Stimulated activated naive CD4-positive, alpha-beta T cell treated with Interleukin-2 at 50 U/mL for 16 hours (primary cell): ENCODE results near the gene TAOK1.
A peak's percentile ranks its signal among the peaks of the same experiment; 100 is the strongest.
"Not testable (repeated sequence)": the region's sequence is repeated elsewhere in the genome, so short reads cannot be mapped to it uniquely, and the experiment has no call there.

Experiments used
- DNase-seq: peaks from one replicate; lab custom pipeline; 2025; lab: John Stamatoyannopoulos, UW

TAOK1 gene

DNA sequence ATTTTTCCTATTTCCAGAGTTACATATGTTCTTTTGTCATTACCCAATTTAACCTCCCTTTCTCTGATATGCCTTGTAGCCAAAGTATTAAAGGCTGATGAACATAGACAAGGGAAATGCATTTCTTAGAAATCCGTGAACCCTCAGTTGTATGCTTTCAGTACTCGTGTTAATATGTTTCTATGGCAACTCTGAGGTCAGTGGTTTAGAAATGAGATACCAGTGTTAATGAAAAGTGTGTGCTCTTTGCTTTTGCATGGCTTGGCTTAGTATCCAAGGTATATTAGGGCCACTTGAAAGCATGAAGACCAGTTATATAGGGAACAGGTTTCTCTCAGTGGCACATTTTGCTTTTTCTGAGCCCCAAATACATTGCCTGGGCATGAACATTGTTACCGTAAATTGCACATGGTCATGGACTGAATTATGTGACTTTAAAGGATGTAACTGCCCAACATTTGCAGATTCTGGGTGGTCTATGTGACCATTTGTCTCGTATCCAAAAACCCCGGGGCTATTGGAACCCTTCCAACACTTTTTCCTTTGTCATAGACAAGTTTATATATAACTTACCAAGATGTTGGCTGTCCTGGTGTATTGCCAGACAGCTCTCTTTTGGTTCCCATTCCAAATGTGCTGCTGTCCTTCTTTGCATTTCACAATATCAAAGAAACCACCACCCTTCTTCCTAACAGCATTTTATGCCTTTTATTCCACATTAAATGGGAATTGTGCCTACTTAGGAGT is 159.2 kb downstream of the TAOK1 start:
- DNase-seq: no peak

DNA sequence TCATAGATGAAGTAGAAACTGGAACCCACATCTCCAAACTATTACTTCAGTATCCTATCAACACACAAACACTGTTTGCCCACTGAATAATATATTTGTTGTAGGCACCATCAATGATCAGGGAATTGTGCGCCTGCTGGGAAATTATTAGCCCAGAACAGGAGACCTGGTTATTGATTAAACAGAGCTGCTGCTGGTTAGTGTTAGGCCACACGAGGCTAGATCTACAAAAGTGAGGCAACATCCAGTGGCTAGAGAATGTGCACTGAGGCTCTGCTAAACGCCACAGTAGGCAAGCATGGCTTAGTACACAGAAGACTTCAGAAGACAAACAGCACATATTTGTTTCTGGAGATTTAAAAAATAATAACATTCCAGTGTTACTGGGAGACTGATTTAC is 165.7 kb downstream of the TAOK1 start:
- DNase-seq: no peak

DNA sequence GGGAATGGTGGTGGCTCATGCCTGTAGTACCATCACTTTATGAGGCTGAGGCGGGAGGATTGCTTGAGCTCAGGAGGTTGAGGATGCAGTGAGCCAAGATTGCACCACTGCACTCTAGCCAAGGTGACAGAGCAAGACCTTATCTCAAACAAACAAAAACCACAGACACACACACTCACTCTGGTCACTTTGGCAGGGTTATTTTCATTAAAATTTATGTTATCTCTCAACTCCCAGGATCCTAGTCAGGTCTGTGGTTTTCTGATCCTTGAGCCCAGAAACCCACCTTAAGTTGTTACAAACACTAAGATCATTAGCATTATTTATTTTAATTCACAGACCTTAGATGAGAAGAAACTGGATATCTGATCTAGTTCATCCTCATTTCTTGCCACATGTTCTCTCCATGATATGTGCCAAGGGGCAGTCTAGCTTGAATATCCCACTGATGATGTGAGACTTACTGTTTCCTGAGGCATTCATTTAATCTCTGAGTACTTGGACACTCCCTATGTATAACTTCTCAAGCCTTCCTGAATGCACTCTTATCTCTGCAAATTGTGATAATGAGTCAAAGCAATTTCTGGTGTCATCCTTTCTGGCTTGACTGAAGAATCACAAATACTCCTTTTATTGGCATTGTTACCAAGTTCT is 167.0 kb downstream of the TAOK1 start:
- no peak for DNase-seq

DNA sequence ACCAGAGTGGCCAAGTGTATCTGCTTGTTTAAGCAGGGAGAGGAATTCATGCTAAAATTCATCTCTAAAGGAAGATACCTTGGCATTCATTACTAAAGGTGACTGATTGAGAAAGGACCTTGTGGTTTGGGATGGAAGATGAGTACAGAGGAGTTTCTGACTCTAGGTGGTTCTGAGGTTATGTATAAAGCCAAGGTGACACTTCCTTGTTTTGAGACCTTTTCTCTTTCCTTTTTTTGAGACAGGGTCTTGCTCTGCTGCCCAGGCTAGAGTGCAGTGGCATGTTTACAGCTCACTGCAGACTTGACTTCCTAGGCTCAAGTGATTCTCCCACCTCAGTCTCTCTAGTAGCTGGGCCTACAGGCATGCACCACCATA is 167.6 kb downstream of the TAOK1 start:
- no peak for DNase-seq

DNA sequence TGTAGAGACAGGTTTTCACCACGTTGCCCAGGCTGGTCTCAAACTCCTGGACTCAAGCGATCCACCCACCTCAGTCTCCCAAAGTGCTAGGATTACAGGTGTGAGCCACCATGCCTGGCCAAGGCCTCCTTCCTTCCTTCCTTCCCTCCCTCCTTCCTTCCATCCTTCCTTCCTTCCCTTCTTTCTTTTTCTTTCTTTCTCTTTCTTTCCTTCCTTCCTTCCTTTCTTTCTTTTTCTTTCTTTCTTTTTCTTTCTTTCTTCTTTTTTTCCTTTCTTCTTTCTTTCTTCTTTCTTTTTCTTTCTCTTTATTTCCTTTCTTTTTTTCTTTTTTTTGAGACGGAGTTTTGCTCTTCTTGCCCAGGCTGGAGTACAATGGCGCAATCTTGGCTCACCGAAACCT is 168.0 kb downstream of the TAOK1 start:
- not testable (repeated sequence) for DNase-seq

DNA sequence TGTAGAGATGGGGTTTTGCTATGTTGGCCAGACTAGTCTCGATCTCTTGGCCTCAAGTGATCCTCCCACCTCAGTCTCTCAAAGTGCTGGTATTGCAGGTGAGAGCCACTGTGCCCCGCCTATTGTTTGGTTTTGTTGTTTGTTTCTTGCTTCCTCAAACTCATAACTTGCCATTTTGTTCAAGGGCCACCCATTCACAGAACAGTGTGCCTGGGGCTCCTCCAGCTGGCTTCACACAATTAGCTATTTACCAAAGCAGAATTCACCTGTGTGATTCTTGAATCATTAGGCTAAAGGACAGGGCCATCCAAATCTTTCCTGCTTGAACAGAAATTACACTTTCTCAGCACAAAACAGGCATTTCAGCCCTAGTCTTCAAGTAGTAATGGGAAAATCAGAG is 169.5 kb downstream of the TAOK1 start:
- DNase-seq: no peak

DNA sequence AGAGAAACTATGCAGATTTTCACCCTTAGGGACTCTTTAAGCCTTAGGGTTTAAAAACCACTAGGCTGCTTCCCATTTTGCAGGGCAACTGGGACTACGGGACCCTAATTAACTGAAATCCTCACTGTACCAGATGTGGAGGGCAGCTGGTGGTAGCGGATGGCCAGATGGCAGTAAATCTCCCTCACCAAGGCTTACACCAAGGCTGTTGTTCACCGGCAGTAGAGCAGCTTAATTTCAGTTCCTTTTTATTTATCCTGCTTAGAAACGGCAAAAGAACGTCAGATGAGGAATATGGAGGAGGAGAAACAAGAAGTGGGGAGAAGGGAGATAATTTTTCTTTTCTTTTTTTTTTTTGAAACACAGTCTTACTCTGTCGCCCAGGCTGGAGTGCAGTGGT is 170.2 kb downstream of the TAOK1 start:
- no peak for DNase-seq

DNA sequence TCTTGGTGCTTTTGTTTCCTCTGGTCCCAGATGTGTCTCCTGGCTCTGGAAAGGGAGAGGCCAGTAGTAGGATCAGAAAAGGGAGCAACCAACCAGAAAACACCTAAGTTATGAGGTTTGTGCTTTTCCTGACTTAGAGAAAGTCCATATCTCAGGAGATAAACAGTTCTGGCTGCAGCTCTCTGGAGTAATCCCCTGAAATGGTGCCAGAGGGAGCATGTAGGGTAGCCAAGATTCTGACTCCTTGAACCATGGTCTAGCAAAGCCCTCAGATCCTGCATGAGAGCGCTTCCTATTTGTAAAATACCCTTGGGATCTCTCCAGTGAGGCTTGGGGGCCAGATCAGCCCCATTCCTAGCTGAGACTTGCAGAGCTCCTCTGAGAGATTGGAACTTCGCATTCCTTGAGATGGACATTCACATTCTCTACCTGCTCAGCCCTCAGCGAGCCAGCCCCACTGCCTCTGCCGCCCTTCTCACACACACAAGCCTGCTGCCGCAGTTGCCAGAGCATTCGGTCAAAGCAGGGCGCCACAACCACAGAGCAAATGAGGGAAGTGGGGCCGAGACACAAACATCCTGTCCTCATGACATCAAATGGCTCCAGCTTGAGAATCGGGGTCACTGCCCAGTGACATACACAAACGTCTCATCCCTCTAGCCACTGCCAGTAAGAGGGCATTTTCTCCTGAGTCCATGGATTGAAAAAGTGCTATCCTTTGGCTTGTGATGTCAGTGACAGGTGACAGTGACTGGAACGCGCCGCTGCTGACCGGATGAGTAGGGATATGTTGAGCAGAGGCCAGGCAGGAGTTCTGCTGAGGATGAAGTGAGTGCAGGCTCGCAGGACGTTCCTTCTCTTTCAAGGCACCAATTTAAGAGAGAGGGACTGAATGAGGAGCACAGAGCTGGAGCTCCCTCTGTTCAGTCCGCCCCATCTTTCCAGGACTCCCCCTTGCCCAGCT is 171.7 kb downstream of the TAOK1 start:
- DNase-seq: no peak

DNA sequence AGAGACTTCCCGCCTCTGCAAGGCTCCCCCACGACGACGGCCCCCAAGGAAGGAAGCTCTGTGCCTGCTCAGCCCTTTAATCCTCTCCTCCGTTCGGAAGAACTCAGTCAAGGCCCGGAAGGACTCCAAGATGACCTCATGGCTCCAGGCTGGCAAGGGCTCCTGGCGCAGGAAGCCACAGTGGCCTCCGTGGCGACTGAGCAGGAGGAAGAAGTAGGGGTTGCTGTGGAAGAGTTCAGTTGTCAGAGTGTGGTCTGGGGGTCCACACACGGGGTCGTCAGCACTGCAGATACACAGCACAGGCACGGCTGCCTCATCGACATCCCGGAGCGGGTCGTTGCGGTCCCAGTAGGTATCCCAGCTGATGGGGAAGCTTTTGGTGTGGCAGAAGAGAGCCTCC is 172.5 kb downstream of the TAOK1 start:
- DNase-seq: no peak

DNA sequence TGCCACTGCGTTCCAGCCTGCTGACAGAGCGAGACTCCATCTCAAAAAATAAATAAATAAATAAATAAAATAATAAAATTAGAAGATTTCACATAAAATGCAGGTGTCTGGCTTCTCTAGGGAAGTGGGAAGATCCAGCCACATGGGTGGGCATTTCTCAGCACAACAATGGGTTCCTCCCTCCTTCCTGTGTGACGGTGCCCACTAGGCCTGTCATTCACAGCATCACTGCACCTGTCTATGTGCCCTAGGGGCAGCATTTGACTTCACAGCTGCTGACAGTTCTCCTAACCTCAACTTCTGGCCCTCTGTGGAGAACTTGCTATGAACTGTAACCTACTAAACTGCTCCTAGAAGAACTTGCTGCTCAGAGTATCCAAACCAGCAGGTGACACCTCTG is 173.7 kb downstream of the TAOK1 start:
- DNase-seq: no peak

DNA sequence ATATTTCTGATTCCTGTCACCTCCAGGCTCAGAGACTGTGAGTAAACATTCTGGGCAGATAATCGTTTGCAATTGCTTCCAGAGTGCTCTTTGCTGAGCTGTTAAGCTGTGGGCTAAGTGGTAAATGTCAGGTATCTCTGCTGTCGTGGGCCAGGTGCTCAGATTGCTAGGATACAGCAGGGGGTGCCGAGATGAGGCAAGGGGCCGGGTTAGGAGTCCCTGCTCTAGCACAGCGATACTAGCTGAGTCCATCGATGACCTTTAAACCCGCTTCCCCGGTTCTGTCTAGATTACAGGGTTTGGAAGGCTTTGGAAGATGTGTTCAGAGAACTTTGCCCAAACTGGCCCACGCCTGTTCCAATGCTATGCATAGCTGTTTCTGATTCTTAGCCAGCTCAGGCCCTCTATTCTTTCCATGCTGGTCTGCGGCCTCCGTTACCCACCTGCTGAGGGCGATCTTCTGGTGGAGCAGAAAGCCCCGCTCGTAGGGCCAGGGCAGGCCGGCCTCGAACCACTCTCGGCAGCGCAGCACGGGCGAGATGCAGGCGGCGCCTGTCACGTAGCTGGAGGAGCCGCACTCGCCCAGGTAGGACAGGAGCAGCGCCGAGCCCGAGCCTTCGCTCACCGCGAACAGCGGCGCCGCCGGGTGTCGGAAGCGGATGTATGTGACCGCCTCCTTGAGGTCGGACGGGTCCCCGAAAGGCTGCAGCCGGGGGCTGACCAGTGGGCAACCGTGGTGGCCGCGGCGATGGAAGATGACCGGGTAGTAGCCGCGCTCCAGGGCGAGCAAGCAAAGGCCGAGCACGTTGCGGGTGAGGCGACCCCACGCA is 175.7 kb downstream of the TAOK1 start:
- DNase-seq: peak; percentile 55

DNA sequence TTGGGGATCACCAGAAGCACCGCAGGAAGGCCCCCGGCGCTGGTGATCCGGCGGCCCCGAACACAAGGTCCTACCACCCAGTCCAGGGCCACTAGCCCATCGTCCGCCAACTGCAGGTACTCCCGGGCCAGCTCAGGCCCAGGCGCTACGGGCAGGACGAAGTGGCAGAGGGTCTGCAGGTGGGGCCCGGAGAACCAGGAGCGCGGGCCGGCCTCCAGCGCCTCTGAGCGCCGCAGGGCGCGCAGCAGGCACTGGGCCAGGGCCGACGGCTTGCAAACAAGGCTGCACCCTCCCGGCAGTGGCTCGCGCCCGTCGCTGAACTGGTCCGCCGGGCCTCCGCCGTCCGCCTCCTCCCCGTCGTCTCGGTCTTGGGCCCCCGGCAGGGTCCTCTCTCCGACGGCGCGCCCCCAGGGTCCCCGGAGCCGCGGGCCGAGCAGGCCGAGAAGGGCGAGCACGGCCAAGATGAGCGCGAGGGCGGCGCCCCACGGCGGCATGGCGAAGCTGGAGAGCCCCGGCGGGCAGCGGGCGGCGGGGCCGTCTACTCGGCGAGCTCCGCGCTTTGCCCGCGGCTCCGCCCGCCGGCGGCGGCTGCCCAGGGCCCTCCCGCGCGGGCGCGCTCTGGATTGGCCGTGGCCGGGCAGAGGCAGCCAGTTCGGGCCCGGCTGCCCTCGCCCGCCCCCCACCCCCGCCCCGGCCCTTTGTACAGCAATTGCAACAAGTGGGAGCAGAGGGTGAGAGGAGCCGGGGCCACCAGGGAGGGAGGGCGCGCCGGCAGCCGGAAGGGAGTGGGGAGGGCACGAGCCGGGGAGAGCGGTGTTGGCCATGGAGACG is 176.5 kb downstream of the TAOK1 start, which contains the start of gene ABHD15:
Gene ABHD15 (minus strand): TSS at position 565 of the 831 bp plus-strand sequence. CDS start 71 bp downstream, at position 494.
- peak; percentile 69 for DNase-seq

DNA sequence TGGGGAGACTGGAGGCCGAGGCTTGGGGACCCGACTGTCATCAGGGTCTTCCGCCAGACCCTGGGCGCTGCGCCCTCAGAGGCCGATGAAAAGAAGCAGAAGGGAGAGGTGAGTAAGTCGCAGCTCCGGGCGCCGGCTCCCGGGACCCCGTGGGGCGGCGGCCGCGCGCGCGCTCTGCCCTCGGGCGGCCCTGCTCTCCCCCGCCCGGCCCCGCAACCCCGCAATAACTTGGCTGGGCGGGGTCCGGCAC is 177.1 kb downstream of the TAOK1 start:
- DNase-seq: no peak

DNA sequence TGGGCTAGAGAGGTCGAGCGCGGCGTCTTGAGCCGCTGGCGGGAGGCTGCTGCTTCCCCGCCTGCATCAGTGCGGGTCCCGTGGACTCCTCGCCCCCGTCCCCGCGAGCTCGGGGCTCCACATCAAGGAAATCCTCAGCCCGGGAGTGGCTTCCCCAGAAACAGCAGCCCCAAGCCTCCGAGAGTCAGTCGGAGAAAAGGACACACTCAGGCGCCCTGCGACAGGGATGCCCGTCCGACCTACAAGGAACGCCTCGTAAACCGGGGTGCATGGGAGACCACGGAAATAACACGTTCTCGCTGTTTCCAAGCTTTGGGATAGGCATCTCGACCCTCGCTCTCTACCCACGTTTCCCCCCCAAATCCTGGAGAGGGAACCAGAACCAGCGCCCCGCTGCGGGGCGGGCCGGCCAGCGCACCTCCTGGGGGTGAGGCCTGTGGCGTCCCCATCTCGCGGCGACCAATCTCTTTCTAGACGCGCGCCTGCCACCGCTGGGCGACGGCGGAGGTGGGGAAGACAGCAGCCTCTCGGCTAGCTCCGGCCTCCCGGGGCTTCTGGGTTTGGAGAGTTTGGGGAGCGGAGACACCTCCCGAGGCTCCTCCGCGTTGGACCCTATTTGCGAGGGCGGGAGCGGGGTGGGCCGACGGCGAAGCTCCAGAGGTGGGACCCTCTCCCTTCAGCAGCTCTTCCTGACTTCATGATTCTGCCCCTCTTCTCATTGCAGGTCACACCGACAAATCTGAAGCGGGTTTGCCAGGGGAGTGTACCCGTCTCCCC is 177.6 kb downstream of the TAOK1 start:
- peak; percentile 71 for DNase-seq

DNA sequence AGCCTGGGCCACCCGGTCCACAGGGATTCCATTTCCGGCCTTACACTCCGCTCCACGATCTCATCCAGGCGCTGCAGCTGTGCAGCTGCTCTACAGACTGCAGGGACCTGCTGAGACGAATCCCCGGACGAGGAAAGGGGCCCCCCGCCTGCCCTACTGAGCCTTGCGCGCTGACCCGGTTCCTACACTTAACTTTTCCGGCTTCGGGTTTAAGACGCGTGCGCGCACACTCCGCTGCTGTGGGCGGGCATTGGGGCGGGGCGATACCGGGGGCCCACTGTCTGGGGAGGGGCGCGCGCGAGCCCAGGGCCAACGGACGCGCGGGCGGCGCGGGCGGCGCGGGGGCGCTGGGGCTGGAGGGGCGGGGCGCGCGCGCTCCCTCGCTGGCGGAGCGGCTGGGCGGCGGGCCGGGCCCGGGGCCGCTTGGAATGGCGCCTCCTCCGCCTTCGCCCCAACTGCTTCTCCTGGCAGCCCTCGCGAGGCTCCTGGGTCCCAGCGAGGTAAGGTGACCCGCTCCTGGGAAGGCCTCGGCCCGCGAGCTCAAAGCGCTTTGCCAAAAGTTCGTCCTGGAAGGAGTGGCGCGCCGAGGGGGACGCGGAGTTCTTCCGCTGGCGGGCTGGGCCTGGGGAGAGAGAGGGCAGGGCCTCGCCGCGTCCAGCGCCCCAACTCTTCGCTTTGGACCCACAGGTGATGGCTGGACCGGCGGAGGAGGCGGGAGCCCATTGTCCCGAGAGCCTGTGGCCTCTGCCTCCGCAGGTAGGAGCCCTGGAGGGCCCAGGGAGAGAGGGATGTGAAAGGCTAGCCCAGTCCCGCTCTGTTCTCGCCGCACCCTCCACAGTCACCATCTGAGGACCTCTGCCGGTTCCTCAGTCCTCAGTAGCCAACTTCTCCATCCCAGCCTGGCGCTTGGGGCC is 178.4 kb downstream of the TAOK1 start, which contains the start of gene TP53I13:
Gene TP53I13 (plus strand): TSS at position 371 of the 914 bp plus-strand sequence. CDS start 58 bp downstream, at position 429.
- DNase-seq: peak; percentile 84

DNA sequence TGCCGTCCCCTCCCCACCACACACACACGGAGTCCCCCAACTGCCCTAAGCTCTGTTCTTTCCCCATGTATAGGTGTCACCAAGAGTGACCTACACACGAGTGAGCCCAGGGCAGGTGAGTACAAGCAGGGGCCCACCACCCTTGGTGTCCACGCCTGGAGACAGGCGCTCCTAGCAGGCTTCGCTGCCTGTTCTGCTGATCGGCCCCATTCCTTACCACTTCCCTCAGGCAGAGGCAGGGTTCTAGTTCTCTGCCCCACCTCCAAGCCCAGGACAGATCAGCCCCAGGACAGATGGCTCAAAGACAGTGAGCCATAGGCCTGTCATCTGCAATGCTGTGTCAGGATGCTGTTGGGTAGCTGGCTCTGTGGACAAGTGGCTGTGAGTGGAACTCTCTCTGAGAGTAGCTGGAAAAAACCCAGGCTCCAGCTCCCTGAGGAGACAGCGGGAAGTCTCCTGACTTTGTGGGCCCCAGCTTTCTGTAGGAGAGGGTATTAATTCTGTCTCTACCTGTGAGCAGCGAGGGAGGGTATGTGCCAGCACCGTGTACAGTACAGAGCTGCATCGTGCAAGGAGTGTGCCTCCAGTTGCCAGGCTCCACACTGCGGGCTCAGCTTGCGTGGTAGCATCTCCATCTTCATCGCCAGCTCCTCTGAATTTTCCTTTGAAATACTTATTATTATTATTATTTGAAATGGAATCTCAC is 179.2 kb downstream of the TAOK1 start:
- DNase-seq: no peak

DNA sequence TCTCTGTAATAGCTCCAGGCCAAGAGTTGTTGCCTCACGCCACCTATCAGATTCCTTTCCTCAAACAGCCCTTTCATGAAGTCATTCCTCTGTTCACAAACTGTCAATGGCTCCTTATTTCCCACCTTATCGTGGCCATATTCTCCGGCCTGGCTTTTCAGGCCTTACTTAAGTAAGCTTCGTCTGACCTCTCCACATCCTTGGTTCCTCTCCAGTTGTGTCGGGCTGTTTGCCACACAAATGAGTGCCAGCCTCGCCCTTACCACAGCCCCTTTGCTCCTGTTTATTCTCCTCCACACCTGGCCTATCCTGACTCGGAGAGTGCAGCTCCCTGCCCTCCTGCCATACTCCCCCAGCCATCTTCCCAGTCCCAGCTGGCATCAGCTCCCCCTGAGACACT is 180.4 kb downstream of the TAOK1 start:
- DNase-seq: no peak

DNA sequence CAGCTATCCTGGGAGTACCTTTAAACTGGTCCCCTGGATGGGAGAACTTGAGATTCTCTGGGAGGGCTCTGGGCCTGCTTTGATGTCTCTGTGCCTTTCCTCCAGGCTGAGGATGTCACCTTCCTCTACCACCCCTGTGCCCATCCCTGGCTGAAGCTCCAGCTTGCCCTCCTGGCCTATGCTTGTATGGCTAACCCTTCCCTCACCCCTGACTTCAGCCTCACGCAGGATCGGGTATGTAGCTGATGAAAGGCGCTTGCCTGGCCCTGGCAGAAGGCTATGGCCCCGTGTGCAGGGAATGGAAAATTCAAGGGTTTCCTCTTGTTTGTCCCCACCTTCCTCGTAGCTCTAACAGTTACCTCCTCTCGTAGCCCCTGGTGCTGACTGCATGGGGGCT is 181.3 kb downstream of the TAOK1 start:
- DNase-seq: no peak
